ENCODE results near the gene SMAD1.

SMAD1 gene

DNA sequence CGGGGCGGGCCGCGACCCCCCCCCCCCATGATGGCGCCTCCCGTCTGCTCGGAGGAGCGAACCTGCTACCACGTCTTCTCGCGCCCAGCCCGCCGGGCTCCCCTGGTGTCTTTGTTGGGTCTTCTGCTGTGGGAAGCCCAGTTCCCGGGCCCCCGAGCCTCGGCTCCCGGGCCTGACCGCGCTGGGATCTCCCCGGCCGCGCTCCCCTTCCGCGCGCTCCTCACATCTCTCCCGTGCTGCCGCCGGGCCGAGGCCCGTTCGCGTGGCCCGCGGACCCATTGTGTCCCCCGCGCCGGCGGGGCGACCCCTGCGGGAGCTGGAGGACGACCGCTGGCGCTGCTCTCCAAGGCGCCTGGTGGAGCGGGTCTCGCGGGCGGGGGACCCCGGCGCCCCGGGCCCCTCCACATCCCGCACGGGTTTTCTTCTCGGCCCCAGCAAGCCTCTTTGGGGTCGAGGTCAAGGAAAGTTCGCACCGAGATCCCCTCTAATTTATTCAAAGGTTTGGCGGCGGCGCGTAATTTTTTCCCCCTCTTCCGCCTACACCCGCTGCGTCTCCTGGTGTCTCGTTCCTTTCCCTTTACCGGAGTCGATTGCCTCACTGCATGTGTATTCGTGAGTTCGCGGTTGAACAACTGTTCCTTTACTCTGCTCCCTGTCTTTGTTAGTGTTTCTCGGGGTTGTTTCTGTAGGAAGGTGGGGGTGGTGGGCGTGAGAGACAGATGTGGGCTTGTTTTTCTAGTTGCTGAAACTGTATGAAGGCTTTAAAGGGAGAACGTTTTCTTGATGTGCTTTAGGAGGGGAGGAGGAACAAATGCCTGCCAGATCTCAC lies 770 bp downstream of the SMAD1 start:
- H3K27ac Mint-ChIP-seq, result no peak overlapping the region

DNA sequence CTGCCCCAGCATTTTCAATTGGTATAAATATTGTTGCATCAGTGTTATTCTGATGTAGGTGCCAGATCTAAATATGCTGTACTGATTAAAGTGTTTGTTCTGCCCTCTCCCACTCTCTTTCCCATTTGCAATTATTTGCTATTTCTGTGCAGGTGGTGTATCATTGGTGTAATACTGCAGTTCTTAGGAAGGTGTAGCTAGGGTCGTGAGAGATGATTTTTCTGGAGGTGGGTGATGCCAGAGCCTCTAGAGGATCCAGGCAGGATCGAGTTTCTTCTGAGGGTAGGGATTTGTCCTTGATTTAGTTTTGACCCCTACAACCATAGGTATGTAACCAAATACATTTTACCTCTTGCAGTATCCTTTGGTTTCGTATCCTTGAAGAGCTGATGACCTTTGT lies 1.9 kb downstream of the SMAD1 start:
- Mint-ChIP-seq H3K4me1 (ENCODE audit: low read depth) (peaks cover 12% of the 10 kb centered on the region), H3K27ac (no peak overlapping the region), H3K36me3 (ENCODE audit: low read depth) (no peaks in the 10 kb centered on the region), H3K9me3 (no peaks in the 10 kb centered on the region), H3K4me3 (no peak overlapping the region), H3K27me3 (peaks cover 35% of the 10 kb centered on the region)

More for the DNA sequence above, 770 bp downstream of the SMAD1 start:
- Mint-ChIP-seq H3K4me3 (no peak overlapping the region), H3K4me1 (ENCODE audit: low read depth) (peaks cover 12% of the 10 kb centered on the region), H3K9me3 (no peaks in the 10 kb centered on the region), H3K27me3 (peaks cover 42% of the 10 kb centered on the region), H3K36me3 (ENCODE audit: low read depth) (no peaks in the 10 kb centered on the region)

DNA sequence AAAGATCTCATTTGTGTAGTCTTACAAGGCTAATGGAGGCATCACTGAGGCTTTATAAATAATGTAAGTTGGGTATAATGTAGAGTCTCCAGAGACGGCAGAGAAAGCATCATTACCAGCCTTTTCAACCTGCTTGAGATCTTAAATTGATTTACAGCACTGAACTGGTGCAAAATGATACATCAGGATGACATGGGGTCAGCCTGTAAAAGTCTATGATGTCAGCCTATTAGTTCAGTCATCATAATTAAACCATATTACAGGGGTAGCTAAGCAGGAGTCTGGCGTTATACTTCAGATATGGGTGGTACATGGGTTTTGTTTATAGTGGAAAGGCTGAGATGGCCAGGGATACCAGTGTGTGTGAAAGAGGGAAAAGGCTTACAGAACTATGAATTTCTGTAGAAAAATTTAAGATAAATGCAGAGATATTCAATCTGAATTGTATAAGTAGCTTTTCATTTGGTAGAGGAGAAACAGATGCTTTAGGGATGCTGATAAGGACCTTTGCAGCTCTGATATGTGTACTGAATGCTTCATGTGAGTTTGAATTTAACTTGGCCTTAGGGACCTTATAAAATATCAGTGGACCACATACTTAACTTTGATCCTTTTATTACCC lies 2.7 kb downstream of the SMAD1 start:
- Mint-ChIP-seq H3K27ac (no peak overlapping the region), H3K4me3 (no peak overlapping the region), H3K4me1 (ENCODE audit: low read depth) (peaks cover 12% of the 10 kb centered on the region), H3K36me3 (ENCODE audit: low read depth) (no peaks in the 10 kb centered on the region), H3K9me3 (no peaks in the 10 kb centered on the region), H3K27me3 (peaks cover 28% of the 10 kb centered on the region)

GRCh38 chr4:145485120-145485519 lies 3.5 kb downstream of the SMAD1 start:
- Mint-ChIP-seq H3K27ac (no peak overlapping the region), H3K4me3 (no peak overlapping the region), H3K36me3 (ENCODE audit: low read depth) (no peaks in the 10 kb centered on the region), H3K27me3 (peaks cover 25% of the 10 kb centered on the region), H3K9me3 (no peaks in the 10 kb centered on the region), H3K4me1 (ENCODE audit: low read depth) (peaks cover 12% of the 10 kb centered on the region)

GRCh38 chr4:145486603-145487002 lies 5.0 kb downstream of the SMAD1 start:
- Mint-ChIP-seq H3K36me3 (ENCODE audit: low read depth) (no peaks in the 10 kb centered on the region), H3K27ac (no peak overlapping the region), H3K4me1 (ENCODE audit: low read depth) (no peaks in the 10 kb centered on the region), H3K27me3 (peaks cover 18% of the 10 kb centered on the region), H3K9me3 (no peaks in the 10 kb centered on the region), H3K4me3 (no peak overlapping the region)

- H3K4me1 Mint-ChIP-seq (ENCODE audit: low read depth), result no peaks in the 10 kb centered on the region
Observed at GRCh38 chr4:145487631-145488030, 6.0 kb downstream of the SMAD1 start.

DNA sequence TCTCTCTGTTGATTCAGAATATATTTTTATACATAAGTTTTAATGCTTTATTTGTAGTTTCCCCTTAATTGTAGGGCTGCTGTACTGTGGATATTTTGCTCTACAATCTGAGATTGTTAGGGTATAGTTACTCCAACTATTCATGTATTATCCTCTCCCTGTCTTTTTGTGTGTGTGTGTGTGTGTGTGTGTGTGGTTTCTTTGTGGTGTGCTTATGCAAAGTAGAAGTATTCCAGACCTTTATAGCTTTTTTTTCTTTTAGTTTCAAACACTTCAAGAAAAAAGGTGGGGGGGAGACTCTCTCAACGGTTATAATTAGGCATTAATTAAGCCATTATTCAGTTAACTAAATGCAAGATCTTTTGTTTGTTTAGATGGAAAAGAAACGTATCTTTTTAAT lies 6.7 kb downstream of the SMAD1 start:
- no peaks in the 10 kb centered on the region for H3K4me1 Mint-ChIP-seq (ENCODE audit: low read depth)
- H3K9me3 Mint-ChIP-seq, result no peaks in the 10 kb centered on the region
- H3K36me3 Mint-ChIP-seq (ENCODE audit: low read depth), result no peaks in the 10 kb centered on the region
- no peak overlapping the region for H3K27ac Mint-ChIP-seq
- no peak overlapping the region for H3K4me3 Mint-ChIP-seq
- peaks cover 26% of the 10 kb centered on the region for H3K27me3 Mint-ChIP-seq

More at GRCh38 chr4:145487631-145488030, 6.0 kb downstream of the SMAD1 start:
- Mint-ChIP-seq H3K27ac (no peak overlapping the region), H3K9me3 (no peaks in the 10 kb centered on the region), H3K36me3 (ENCODE audit: low read depth) (no peaks in the 10 kb centered on the region), H3K27me3 (peaks cover 24% of the 10 kb centered on the region), H3K4me3 (no peak overlapping the region)

GRCh38 chr4:145489556-145489955 lies 7.9 kb downstream of the SMAD1 start:
- Mint-ChIP-seq H3K27ac (no peak overlapping the region), H3K9me3 (no peaks in the 10 kb centered on the region), H3K4me1 (ENCODE audit: low read depth) (no peaks in the 10 kb centered on the region), H3K4me3 (no peak overlapping the region), H3K36me3 (ENCODE audit: low read depth) (no peaks in the 10 kb centered on the region), H3K27me3 (peaks cover 30% of the 10 kb centered on the region)

- no peak overlapping the region for H3K4me3 Mint-ChIP-seq
- no peak overlapping the region for H3K27ac Mint-ChIP-seq
Observed at GRCh38 chr4:145490361-145490760, 8.7 kb downstream of the SMAD1 start.

GRCh38 chr4:145490796-145491195 lies 9.1 kb downstream of the SMAD1 start:
- Mint-ChIP-seq H3K27ac (no peak overlapping the region), H3K4me3 (no peak overlapping the region), H3K9me3 (no peaks in the 10 kb centered on the region), H3K36me3 (ENCODE audit: low read depth) (no peaks in the 10 kb centered on the region), H3K27me3 (peaks cover 34% of the 10 kb centered on the region), H3K4me1 (ENCODE audit: low read depth) (no peaks in the 10 kb centered on the region)

More at GRCh38 chr4:145490361-145490760, 8.7 kb downstream of the SMAD1 start:
- no peaks in the 10 kb centered on the region for H3K4me1 Mint-ChIP-seq (ENCODE audit: low read depth)
- no peaks in the 10 kb centered on the region for H3K9me3 Mint-ChIP-seq
- H3K36me3 Mint-ChIP-seq (ENCODE audit: low read depth), result no peaks in the 10 kb centered on the region
- H3K27me3 Mint-ChIP-seq, result peaks cover 37% of the 10 kb centered on the region

GRCh38 chr4:145492376-145492775 lies 10.7 kb downstream of the SMAD1 start:
- H3K4me1 Mint-ChIP-seq (ENCODE audit: low read depth), result no peaks in the 10 kb centered on the region
- no peaks in the 10 kb centered on the region for H3K9me3 Mint-ChIP-seq
- H3K27ac Mint-ChIP-seq, result no peak overlapping the region
- no peak overlapping the region for H3K4me3 Mint-ChIP-seq
- no peaks in the 10 kb centered on the region for H3K36me3 Mint-ChIP-seq (ENCODE audit: low read depth)
- peaks cover 36% of the 10 kb centered on the region for H3K27me3 Mint-ChIP-seq

DNA sequence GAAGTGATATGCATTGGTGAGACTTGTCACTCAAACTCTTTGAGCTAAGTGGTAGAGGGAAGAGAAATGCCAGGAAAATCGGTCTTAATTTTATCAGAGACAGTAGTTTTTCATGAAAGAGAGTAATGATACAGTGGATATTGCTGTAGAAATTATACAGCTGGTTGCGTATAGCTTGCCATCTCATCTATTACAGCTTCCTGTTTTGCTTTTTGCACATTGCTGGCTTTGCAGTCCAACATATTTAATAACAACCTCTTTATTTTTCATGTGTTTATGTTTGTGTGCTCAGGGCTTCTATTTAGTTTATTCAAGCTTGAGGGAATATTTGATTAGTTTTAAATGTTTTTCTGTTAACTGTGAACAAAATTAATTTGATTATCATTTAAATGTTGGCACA lies 11.5 kb downstream of the SMAD1 start:
- H3K9me3 Mint-ChIP-seq, result no peaks in the 10 kb centered on the region
- H3K36me3 Mint-ChIP-seq (ENCODE audit: low read depth), result no peaks in the 10 kb centered on the region
- no peak overlapping the region for H3K4me3 Mint-ChIP-seq
- H3K27me3 Mint-ChIP-seq, result peaks cover 42% of the 10 kb centered on the region
- no peaks in the 10 kb centered on the region for H3K4me1 Mint-ChIP-seq (ENCODE audit: low read depth)
- no peak overlapping the region for H3K27ac Mint-ChIP-seq

DNA sequence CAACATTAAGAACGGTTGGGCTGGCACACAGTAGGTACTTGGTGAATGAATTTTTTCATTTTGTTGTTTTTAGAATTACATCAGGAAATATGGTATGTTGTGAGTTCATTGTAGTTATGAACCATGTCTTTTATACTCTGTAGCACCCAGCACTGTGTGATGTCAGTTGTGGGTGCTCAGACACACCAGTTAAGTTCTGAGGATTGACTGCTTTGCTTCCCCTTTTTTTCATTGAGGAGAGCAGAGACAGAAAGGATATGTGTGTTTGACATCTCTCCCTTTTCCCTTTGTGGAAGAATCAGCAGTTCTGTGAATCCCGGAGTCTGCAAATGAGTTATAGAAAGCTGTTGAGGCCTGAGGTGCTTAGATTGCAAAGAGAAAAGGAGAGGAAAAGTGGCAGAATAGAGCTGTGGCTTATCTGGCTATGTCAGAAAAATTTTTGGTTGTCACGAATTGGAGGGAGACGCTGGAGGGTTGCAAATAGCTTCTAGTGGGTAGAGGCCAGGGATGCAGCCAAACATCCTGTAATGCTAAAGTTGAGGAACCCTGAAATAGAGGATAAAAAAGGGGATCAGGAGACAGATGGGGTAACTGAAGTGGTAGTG lies 13.1 kb downstream of the SMAD1 start:
- H3K9me3 Mint-ChIP-seq, result no peaks in the 10 kb centered on the region
- no peak overlapping the region for H3K4me3 Mint-ChIP-seq
- no peaks in the 10 kb centered on the region for H3K4me1 Mint-ChIP-seq (ENCODE audit: low read depth)
- no peaks in the 10 kb centered on the region for H3K36me3 Mint-ChIP-seq (ENCODE audit: low read depth)
- peaks cover 45% of the 10 kb centered on the region for H3K27me3 Mint-ChIP-seq
- no peak overlapping the region for H3K27ac Mint-ChIP-seq

DNA sequence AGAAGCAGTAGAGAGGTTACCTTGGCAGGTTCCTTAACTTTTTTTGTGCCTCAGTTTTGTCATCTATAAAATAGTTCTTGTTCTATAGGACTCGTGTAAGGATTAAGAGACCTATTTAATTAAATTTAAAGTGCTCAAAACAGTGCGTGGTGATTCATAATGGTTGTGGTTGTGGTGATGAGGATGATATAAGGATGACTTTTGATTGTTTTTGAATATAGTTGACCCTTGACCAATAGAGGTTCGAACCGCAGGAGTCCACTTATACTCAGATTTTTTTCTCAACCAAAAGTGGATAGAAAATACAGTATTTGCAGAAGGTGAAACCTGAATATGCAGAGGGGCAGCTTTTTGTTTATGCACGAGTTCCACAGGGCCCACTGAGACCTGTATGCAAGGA lies 14.6 kb downstream of the SMAD1 start:
- no peaks in the 10 kb centered on the region for H3K4me1 Mint-ChIP-seq (ENCODE audit: low read depth)
- H3K9me3 Mint-ChIP-seq, result no peaks in the 10 kb centered on the region
- no peak overlapping the region for H3K27ac Mint-ChIP-seq
- H3K27me3 Mint-ChIP-seq, result peaks cover 51% of the 10 kb centered on the region
- no peaks in the 10 kb centered on the region for H3K36me3 Mint-ChIP-seq (ENCODE audit: low read depth)
- no peak overlapping the region for H3K4me3 Mint-ChIP-seq

All from stimulated activated naive CD8-positive, alpha-beta T cell treated with anti-CD3 and anti-CD28 coated beads, Interleukin-15, Interleukin-2, amounts not matched to agents 100 ng/mL and 50 ng/mL, for 24 hours (primary cell).